ENCODE data around the gene CLSTN2.

CLSTN2 gene

DNA sequence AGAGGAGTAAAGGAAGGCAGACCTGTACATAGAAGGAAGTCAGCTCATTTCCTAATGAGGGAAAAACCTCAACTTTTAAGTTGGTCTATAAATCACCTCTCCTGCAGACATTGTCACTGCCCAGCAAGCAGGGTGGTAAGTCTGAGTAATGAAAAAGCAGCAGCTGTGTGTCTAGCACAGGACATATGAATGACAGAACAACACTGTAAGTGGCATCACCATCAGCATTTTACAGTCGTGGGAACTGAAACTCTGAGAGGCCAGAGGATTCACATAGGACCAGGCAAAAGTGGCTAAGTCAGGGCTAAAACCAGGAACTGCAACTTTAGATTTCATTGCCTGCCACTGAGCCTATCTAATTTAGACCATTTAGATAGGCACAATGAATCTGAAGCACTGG lies 235.6 kb downstream of the CLSTN2 start:
- no peak overlapping the region for H3K27ac ChIP-seq (ENCODE audit: low read depth, low read length)
- H2AFZ ChIP-seq (ENCODE audit: insufficient read depth, low read length, poor library complexity), result no peak overlapping the region
- no peak overlapping the region for H2BK120ac ChIP-seq (ENCODE audit: insufficient read depth, low read length, poor library complexity)
- H4K12ac ChIP-seq (ENCODE audit: low read depth, low read length), result no peak overlapping the region
- H3K9ac ChIP-seq (ENCODE audit: low read length), result no peak overlapping the region
- no peak overlapping the region for H3K4me3 ChIP-seq (ENCODE audit: low read depth, low read length)
- no CpG with 5 or more reads among the region's 1 CpG for WGBS (ENCODE audit: extremely low coverage, insufficient coverage, insufficient read length)
- no peak overlapping the region for H4K91ac ChIP-seq (ENCODE audit: low read depth, low read length)
- no peaks in the 10 kb centered on the region for H3K79me2 ChIP-seq (ENCODE audit: control insufficient read depth, insufficient read depth, low read length, poor library complexity)
- no peak overlapping the region for H2BK12ac ChIP-seq (ENCODE audit: low read length)
- no peak overlapping the region for H3K4me2 ChIP-seq (ENCODE audit: low read length)
- H3K27me3 ChIP-seq (ENCODE audit: insufficient read depth, low read length), result no peaks in the 10 kb centered on the region
- no peaks in the 10 kb centered on the region for H3K4me1 ChIP-seq (ENCODE audit: control insufficient read depth in 1 of 2, insufficient read depth in 2 of 2, low read length in 2 of 2)
- H2BK5ac ChIP-seq (ENCODE audit: low read depth, low read length, poor library complexity), result no peak overlapping the region
- H3K23ac ChIP-seq (ENCODE audit: low read length), result no peak overlapping the region
- no peak overlapping the region for H2AK5ac ChIP-seq (ENCODE audit: low read length)
- no peaks in the 10 kb centered on the region for H3K79me1 ChIP-seq (ENCODE audit: low read length)
- no peaks in the 10 kb centered on the region for H3K36me3 ChIP-seq (ENCODE audit: control insufficient read depth in 1 of 2, insufficient read depth in 2 of 2, low read length in 2 of 2)
- DNase-seq, result no peak
- no peak overlapping the region for H3K4ac ChIP-seq (ENCODE audit: low read depth, low read length)
- no peak overlapping the region for H3K18ac ChIP-seq (ENCODE audit: low read length)
- H3K9me3 ChIP-seq (ENCODE audit: insufficient read depth, low read depth, low read length), result no peaks in the 10 kb centered on the region
- H3K14ac ChIP-seq (ENCODE audit: low read length), result no peak overlapping the region
- no peak overlapping the region for H4K8ac ChIP-seq (ENCODE audit: low read depth, low read length)

DNA sequence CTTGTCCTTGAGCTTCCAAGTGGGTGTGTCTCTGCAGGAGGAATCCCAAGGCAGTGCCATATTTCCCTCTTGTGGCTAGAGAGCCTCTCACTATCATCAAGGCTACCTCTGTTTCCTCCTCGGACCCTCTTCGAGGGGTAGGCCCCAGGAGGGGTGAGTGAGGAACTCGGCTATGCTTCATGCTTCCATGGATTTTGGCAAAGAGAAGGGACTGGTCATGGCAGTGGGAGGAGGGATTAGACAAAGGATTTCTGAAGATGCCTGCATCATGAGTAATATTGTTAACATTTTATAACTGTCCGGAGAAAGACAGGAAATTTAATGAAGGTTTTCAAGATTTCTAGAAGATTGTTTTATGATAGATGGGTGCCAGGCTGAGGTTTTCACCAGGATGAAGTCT lies 241.5 kb downstream of the CLSTN2 start:
- Histone ChIP-seq H4K12ac (ENCODE audit: low read depth, low read length) (no peak overlapping the region), H3K4me2 (ENCODE audit: low read length) (no peak overlapping the region)

DNA sequence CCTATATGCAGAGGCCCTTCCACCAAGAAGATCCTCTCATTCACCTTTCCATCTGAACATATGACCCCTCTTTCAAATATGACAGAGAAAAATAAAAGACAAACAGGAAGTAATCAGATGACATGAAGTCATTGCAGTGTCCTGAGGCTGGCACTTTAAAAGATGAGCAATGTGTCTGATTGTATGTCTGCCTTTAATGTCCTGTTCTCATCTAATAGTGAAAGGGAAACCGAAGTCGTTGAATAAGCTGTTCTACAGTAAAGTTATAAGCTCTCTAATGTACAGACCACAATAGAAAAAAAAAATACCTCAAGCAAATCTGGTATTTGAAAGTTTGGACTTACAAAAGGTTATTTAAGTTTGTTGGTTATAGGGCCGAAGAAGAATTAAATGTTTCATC lies 243.0 kb downstream of the CLSTN2 start:
- H3K4me3 ChIP-seq (ENCODE audit: low read depth, low read length), result no peak overlapping the region
- H3K4me2 ChIP-seq (ENCODE audit: low read length), result no peak overlapping the region
- peaks cover 2 to 4% of the 10 kb centered on the region in 2 experiments for H3K36me3 ChIP-seq (ENCODE audit: control insufficient read depth in 1 of 2, insufficient read depth in 2 of 2, low read length in 2 of 2)
- no peaks in the 10 kb centered on the region for H3K4me1 ChIP-seq (ENCODE audit: control insufficient read depth in 1 of 2, insufficient read depth in 2 of 2, low read length in 2 of 2)
- H3K27ac ChIP-seq (ENCODE audit: low read depth, low read length), result no peak overlapping the region
- H3K23ac ChIP-seq (ENCODE audit: low read length), result no peak overlapping the region
- H2BK12ac ChIP-seq (ENCODE audit: low read length), result no peak overlapping the region
- no peak overlapping the region for H3K18ac ChIP-seq (ENCODE audit: low read length)
- no CpG with 5 or more reads among the region's 3 CpGs for WGBS (ENCODE audit: extremely low coverage, insufficient coverage, insufficient read length)
- no peak overlapping the region for H4K91ac ChIP-seq (ENCODE audit: low read depth, low read length)
- no peak overlapping the region for H2AK5ac ChIP-seq (ENCODE audit: low read length)
- no peak overlapping the region for H3K4ac ChIP-seq (ENCODE audit: low read depth, low read length)
- H4K12ac ChIP-seq (ENCODE audit: low read depth, low read length), result no peak overlapping the region
- H4K8ac ChIP-seq (ENCODE audit: low read depth, low read length), result no peak overlapping the region
- H3K79me2 ChIP-seq (ENCODE audit: control insufficient read depth, insufficient read depth, low read length, poor library complexity), result no peaks in the 10 kb centered on the region
- no peaks in the 10 kb centered on the region for H3K27me3 ChIP-seq (ENCODE audit: insufficient read depth, low read length)
- no peaks in the 10 kb centered on the region for H3K79me1 ChIP-seq (ENCODE audit: low read length)
- DNase-seq, result no peak
- H3K9ac ChIP-seq (ENCODE audit: low read length), result no peak overlapping the region
- no peak overlapping the region for H2BK120ac ChIP-seq (ENCODE audit: insufficient read depth, low read length, poor library complexity)
- H3K9me3 ChIP-seq (ENCODE audit: insufficient read depth, low read depth, low read length), result no peaks in the 10 kb centered on the region
- H3K14ac ChIP-seq (ENCODE audit: low read length), result no peak overlapping the region
- H2AFZ ChIP-seq (ENCODE audit: insufficient read depth, low read length, poor library complexity), result no peak overlapping the region
- no peak overlapping the region for H2BK5ac ChIP-seq (ENCODE audit: low read depth, low read length, poor library complexity)

More for the DNA sequence above, 241.5 kb downstream of the CLSTN2 start:
- Histone ChIP-seq H2BK120ac (ENCODE audit: insufficient read depth, low read length, poor library complexity) (no peak overlapping the region), H3K36me3 (ENCODE audit: control insufficient read depth in 1 of 2, insufficient read depth in 2 of 2, low read length in 2 of 2) (peaks cover 1 to 2% of the 10 kb centered on the region in 2 experiments), H3K9me3 (ENCODE audit: insufficient read depth, low read depth, low read length) (no peaks in the 10 kb centered on the region), H2BK5ac (ENCODE audit: low read depth, low read length, poor library complexity) (no peak overlapping the region), H3K23ac (ENCODE audit: low read length) (no peak overlapping the region), H3K4me1 (ENCODE audit: control insufficient read depth in 1 of 2, insufficient read depth in 2 of 2, low read length in 2 of 2) (no peaks in the 10 kb centered on the region), H3K18ac (ENCODE audit: low read length) (no peak overlapping the region), H2AFZ (ENCODE audit: insufficient read depth, low read length, poor library complexity) (no peak overlapping the region), H3K4ac (ENCODE audit: low read depth, low read length) (no peak overlapping the region), H3K27ac (ENCODE audit: low read depth, low read length) (no peak overlapping the region), H2AK5ac (ENCODE audit: low read length) (no peak overlapping the region), H3K9ac (ENCODE audit: low read length) (no peak overlapping the region), H3K4me3 (ENCODE audit: low read depth, low read length) (no peak overlapping the region), H4K8ac (ENCODE audit: low read depth, low read length) (no peak overlapping the region), H3K79me1 (ENCODE audit: low read length) (no peaks in the 10 kb centered on the region), H4K91ac (ENCODE audit: low read depth, low read length) (no peak overlapping the region), H3K27me3 (ENCODE audit: insufficient read depth, low read length) (no peaks in the 10 kb centered on the region), H3K79me2 (ENCODE audit: control insufficient read depth, insufficient read depth, low read length, poor library complexity) (no peaks in the 10 kb centered on the region), H3K14ac (ENCODE audit: low read length) (no peak overlapping the region), H2BK12ac (ENCODE audit: low read length) (no peak overlapping the region)
- no CpG with 5 or more reads among the region's 4 CpGs for WGBS (ENCODE audit: extremely low coverage, insufficient coverage, insufficient read length)
- no peak for DNase-seq

DNA sequence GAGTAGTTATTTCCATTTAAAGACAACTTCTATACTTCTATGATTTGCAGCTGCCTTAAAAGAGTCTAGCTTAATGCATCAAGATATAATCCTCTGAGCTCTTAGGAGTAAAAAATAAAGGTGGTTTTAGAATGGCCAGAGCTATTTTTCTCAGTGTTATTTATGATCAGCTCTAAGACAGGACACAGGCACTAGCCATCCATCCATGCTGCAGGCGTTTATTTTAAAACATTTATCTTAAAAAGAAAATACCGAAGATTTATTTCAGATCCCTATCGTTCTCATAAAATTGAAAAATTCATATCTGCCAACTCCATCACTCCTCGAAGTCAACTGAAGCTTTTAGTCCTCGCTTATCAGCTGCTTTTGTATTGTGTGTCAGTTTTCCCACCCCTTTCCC lies 243.5 kb downstream of the CLSTN2 start:
- H3K4me3 ChIP-seq (ENCODE audit: low read depth, low read length), result no peak overlapping the region
- no peak for DNase-seq
- H3K79me2 ChIP-seq (ENCODE audit: control insufficient read depth, insufficient read depth, low read length, poor library complexity), result no peaks in the 10 kb centered on the region
- no peak overlapping the region for H3K23ac ChIP-seq (ENCODE audit: low read length)
- H3K9ac ChIP-seq (ENCODE audit: low read length), result no peak overlapping the region
- no peak overlapping the region for H2AFZ ChIP-seq (ENCODE audit: insufficient read depth, low read length, poor library complexity)
- H4K12ac ChIP-seq (ENCODE audit: low read depth, low read length), result no peak overlapping the region
- H3K27me3 ChIP-seq (ENCODE audit: insufficient read depth, low read length), result no peaks in the 10 kb centered on the region
- no peak overlapping the region for H4K91ac ChIP-seq (ENCODE audit: low read depth, low read length)
- no peak overlapping the region for H3K27ac ChIP-seq (ENCODE audit: low read depth, low read length)
- H2BK5ac ChIP-seq (ENCODE audit: low read depth, low read length, poor library complexity), result no peak overlapping the region
- peaks cover 2 to 4% of the 10 kb centered on the region in 2 experiments for H3K36me3 ChIP-seq (ENCODE audit: control insufficient read depth in 1 of 2, insufficient read depth in 2 of 2, low read length in 2 of 2)
- H3K18ac ChIP-seq (ENCODE audit: low read length), result no peak overlapping the region
- no peak overlapping the region for H2BK12ac ChIP-seq (ENCODE audit: low read length)
- H3K4ac ChIP-seq (ENCODE audit: low read depth, low read length), result no peak overlapping the region
- H3K9me3 ChIP-seq (ENCODE audit: insufficient read depth, low read depth, low read length), result no peaks in the 10 kb centered on the region
- no peak overlapping the region for H2AK5ac ChIP-seq (ENCODE audit: low read length)
- H4K8ac ChIP-seq (ENCODE audit: low read depth, low read length), result no peak overlapping the region
- H2BK120ac ChIP-seq (ENCODE audit: insufficient read depth, low read length, poor library complexity), result no peak overlapping the region
- no peaks in the 10 kb centered on the region for H3K79me1 ChIP-seq (ENCODE audit: low read length)
- no CpG with 5 or more reads among the region's 5 CpGs for WGBS (ENCODE audit: extremely low coverage, insufficient coverage, insufficient read length)
- no peaks in the 10 kb centered on the region for H3K4me1 ChIP-seq (ENCODE audit: control insufficient read depth in 1 of 2, insufficient read depth in 2 of 2, low read length in 2 of 2)
- no peak overlapping the region for H3K4me2 ChIP-seq (ENCODE audit: low read length)
- H3K14ac ChIP-seq (ENCODE audit: low read length), result no peak overlapping the region
